Mesendoderm (in vitro differentiated cells): ENCODE measurements around the gene GPC4.

Experiments used
- DNase-seq: peaks from one replicate; pipeline ENCODE4 v3.0.0; 2013
- H2AK5ac ChIP-seq: 2 replicates; pipeline ENCODE4 v1.6.1; 2013; ENCODE audit warnings: low read length, inconsistent platforms
- H2BK120ac ChIP-seq: 2 replicates; pipeline ENCODE4 v1.6.1; 2013; ENCODE audit warnings: low read depth, mild to moderate bottlenecking, low read length, moderate library complexity, mixed read lengths
- H2BK15ac ChIP-seq: replicated peaks from 2 replicates; pipeline ENCODE4 v1.6.1; 2013; ENCODE audit warnings: low read depth, mild to moderate bottlenecking, moderate library complexity
- H2BK5ac ChIP-seq: 2 replicates; pipeline ENCODE4 v1.6.1; 2013; ENCODE audit warnings: low read length, inconsistent platforms
- H3K18ac ChIP-seq: 2 replicates; pipeline ENCODE4 v1.6.1; 2013; ENCODE audit warnings: mild to moderate bottlenecking, low read length, mixed read lengths
- H3K23ac ChIP-seq: one replicate; pipeline ENCODE4 v1.6.1; 2013; ENCODE audit warnings: low read length
- H3K27ac ChIP-seq: 2 replicates; pipeline ENCODE4 v1.5.1; 2013; ENCODE audit warnings: low read depth, mild to moderate bottlenecking, inconsistent platforms, low read length, moderate library complexity
- H3K27me3 ChIP-seq: 2 replicates; pipeline ENCODE4 v1.6.1; 2013; ENCODE audit warnings: low read length, control low read depth, mild to moderate bottlenecking, inconsistent platforms; ENCODE audit not compliant: insufficient read depth, poor library complexity
- H3K36me3 ChIP-seq: 2 replicates; pipeline ENCODE4 v1.6.1; 2013; ENCODE audit warnings: low read length, inconsistent platforms; ENCODE audit not compliant: control insufficient read depth, insufficient read depth
- H3K4ac ChIP-seq: one replicate; pipeline ENCODE4 v1.6.1; 2013; ENCODE audit warnings: low read depth, mild to moderate bottlenecking, low read length, moderate library complexity
- H3K4me1 ChIP-seq: 2 replicates; pipeline ENCODE4 v1.6.1; 2013; ENCODE audit warnings: low read depth, low read length, inconsistent platforms; ENCODE audit not compliant: control insufficient read depth
- H3K4me2 ChIP-seq: 2 replicates; pipeline ENCODE4 v1.6.1; 2013; ENCODE audit warnings: low read length
- H3K4me3 ChIP-seq: 2 replicates; pipeline ENCODE4 v1.5.1; 2013; ENCODE audit warnings: mild to moderate bottlenecking, low read length
- H3K56ac ChIP-seq: one replicate; pipeline ENCODE4 v1.6.1; 2013; ENCODE audit warnings: low read length
- H3K79me1 ChIP-seq: 2 replicates; pipeline ENCODE4 v1.6.1; 2013; ENCODE audit warnings: low read length, inconsistent platforms
- H3K79me2 ChIP-seq: 2 replicates; pipeline ENCODE4 v1.6.1; 2013; ENCODE audit warnings: mild to moderate bottlenecking, low read length; ENCODE audit not compliant: control insufficient read depth, insufficient read depth
- H3K9ac ChIP-seq: 2 replicates; pipeline ENCODE4 v1.6.1; 2013; ENCODE audit warnings: low read length, inconsistent platforms
- H4K5ac ChIP-seq: one replicate; pipeline ENCODE4 v1.6.1; 2013; ENCODE audit warnings: low read length
- H4K8ac ChIP-seq: one replicate; pipeline ENCODE4 v1.6.1; 2013; ENCODE audit warnings: low read depth, mild to moderate bottlenecking, control low read depth, low read length, moderate library complexity
- WGBS: extraction: QIAGEN DNeasy Blood & Tissue Kit; methylation state at CpG from one replicate; pipeline ENCODE4 v1.1.7; 2013; ENCODE audit warnings: low lambda C conversion rate, missing lambda C conversion rate; ENCODE audit not compliant: insufficient coverage; ENCODE audit errors: extremely low coverage; 5-methylcytosine and 5-hydroxymethylcytosine counted together

The GPC4 gene

GRCh38 chrX:133405498-133406185, 9.6 kb downstream of the GPC4 start:
- Histone ChIP-seq H2BK120ac (no peak overlapping the region), H2BK5ac (no peak overlapping the region), H4K5ac (no peak overlapping the region), H3K9ac (no peak overlapping the region), H3K27me3 (no peaks in the 10 kb centered on the region), H3K79me1 (no peaks in the 10 kb centered on the region), H3K36me3 (no peaks in the 10 kb centered on the region), H3K23ac (no peak overlapping the region), H2BK15ac (no peak overlapping the region), H3K4ac (no peak overlapping the region), H3K4me1 (peaks cover 3% of the 10 kb centered on the region), H3K4me2 (no peak overlapping the region), H3K18ac (no peak overlapping the region), H3K56ac (no peak overlapping the region), H2AK5ac (no peak overlapping the region), H3K4me3 (no peak overlapping the region), H3K79me2 (peaks cover 59% of the 10 kb centered on the region), H4K8ac (no peak overlapping the region), H3K27ac (no peak overlapping the region)
- peak; percentile 88 for DNase-seq
- WGBS: no CpG with 5 or more reads among the region's 4 CpGs

GRCh38 chrX:133403984-133404383, 11.3 kb downstream of the GPC4 start:
- no peak overlapping the region for H3K23ac ChIP-seq
- H3K4me1 ChIP-seq: no peaks in the 10 kb centered on the region
- H2BK120ac ChIP-seq: no peak overlapping the region
- H3K79me2 ChIP-seq: peaks cover 63% of the 10 kb centered on the region
- H4K8ac ChIP-seq: no peak overlapping the region
- no peak overlapping the region for H3K4ac ChIP-seq
- no peaks in the 10 kb centered on the region for H3K36me3 ChIP-seq
- H3K79me1 ChIP-seq: no peaks in the 10 kb centered on the region
- no peak overlapping the region for H3K56ac ChIP-seq
- H3K4me2 ChIP-seq: no peak overlapping the region
- no peak overlapping the region for H3K9ac ChIP-seq
- H2BK15ac ChIP-seq: no peak overlapping the region
- no peak overlapping the region for H2AK5ac ChIP-seq
- no peak overlapping the region for H3K27ac ChIP-seq
- H3K4me3 ChIP-seq: no peak overlapping the region
- H3K27me3 ChIP-seq: no peaks in the 10 kb centered on the region
- no peak overlapping the region for H3K18ac ChIP-seq
- no peak overlapping the region for H2BK5ac ChIP-seq
- H4K5ac ChIP-seq: no peak overlapping the region
- DNase-seq: no peak
- WGBS: no CpG with 5 or more reads among the region's 4 CpGs

GRCh38 chrX:133402830-133403625, 12.3 kb downstream of the GPC4 start:
- Histone ChIP-seq H3K23ac (no peak overlapping the region), H4K8ac (no peak overlapping the region), H2BK15ac (no peak overlapping the region), H3K4me2 (no peak overlapping the region), H3K4ac (no peak overlapping the region), H3K27me3 (no peaks in the 10 kb centered on the region), H3K36me3 (no peaks in the 10 kb centered on the region), H3K18ac (no peak overlapping the region), H3K79me2 (peaks cover 69% of the 10 kb centered on the region), H2BK120ac (no peak overlapping the region), H3K4me1 (no peaks in the 10 kb centered on the region), H3K4me3 (no peak overlapping the region), H4K5ac (no peak overlapping the region), H3K9ac (no peak overlapping the region), H2AK5ac (no peak overlapping the region), H3K79me1 (no peaks in the 10 kb centered on the region), H3K27ac (no peak overlapping the region), H2BK5ac (no peak overlapping the region), H3K56ac (no peak overlapping the region)
- no peak for DNase-seq
- no CpG with 5 or more reads among the region's 10 CpGs for WGBS

GRCh38 chrX:133402042-133402453, 13.2 kb downstream of the GPC4 start:
- no CpG with 5 or more reads among the region's 2 CpGs for WGBS
- Histone ChIP-seq H2AK5ac (no peak overlapping the region), H3K79me2 (peaks cover 68% of the 10 kb centered on the region), H3K36me3 (no peaks in the 10 kb centered on the region), H3K56ac (peak overlapping the region; percentile 42), H3K9ac (no peak overlapping the region), H3K4ac (no peak overlapping the region), H4K8ac (no peak overlapping the region), H3K27ac (no peak overlapping the region), H3K4me1 (no peaks in the 10 kb centered on the region), H4K5ac (no peak overlapping the region), H3K23ac (no peak overlapping the region), H2BK5ac (no peak overlapping the region), H2BK15ac (no peak overlapping the region), H3K4me2 (no peak overlapping the region), H3K27me3 (no peaks in the 10 kb centered on the region), H3K18ac (no peak overlapping the region), H3K79me1 (no peaks in the 10 kb centered on the region), H3K4me3 (no peak overlapping the region), H2BK120ac (no peak overlapping the region)
- DNase-seq: no peak

GRCh38 chrX:133401536-133401935, 13.8 kb downstream of the GPC4 start:
- Histone ChIP-seq H3K4ac (no peak overlapping the region), H3K56ac (no peak overlapping the region), H3K27me3 (no peaks in the 10 kb centered on the region), H4K5ac (no peak overlapping the region), H3K27ac (no peak overlapping the region), H3K9ac (no peak overlapping the region), H2BK5ac (no peak overlapping the region), H3K4me3 (no peak overlapping the region), H3K79me1 (no peaks in the 10 kb centered on the region), H2BK120ac (no peak overlapping the region), H3K23ac (no peak overlapping the region), H3K36me3 (no peaks in the 10 kb centered on the region), H3K79me2 (peaks cover 66% of the 10 kb centered on the region), H3K18ac (no peak overlapping the region), H3K4me1 (no peaks in the 10 kb centered on the region), H3K4me2 (no peak overlapping the region), H2BK15ac (no peak overlapping the region), H2AK5ac (no peak overlapping the region), H4K8ac (no peak overlapping the region)
- DNase-seq: no peak
- no CpG with 5 or more reads among the region's 1 CpG for WGBS
